B cell (primary cell): ENCODE results near the gene AMOTL1. TPM values are rescaled to one million over a fixed set of nuclear protein-coding genes. Genes with fewer than 3 reads are reported as not detected.

Source experiments
- ATAC-seq: fragments of 200-7000 bp; cut with Tn5 transposase; one replicate; pipeline ENCODE4 v1.10.0; 2021; ENCODE audit warnings: low read depth, mild to moderate bottlenecking, moderate number of reproducible peaks, moderate library complexity
- CTCF ChIA-PET: fragments of 350-600 bp; sonication (Branson Sonifier 250); formaldehyde crosslinking; loops from one replicate; lab custom pipeline; 2021; ENCODE audit warnings: antibody characterized with exemption, inconsistent platforms; lab: Charles Lee
- POLR2A ChIA-PET: fragments of 350-600 bp; sonication (Branson Sonifier 250); formaldehyde crosslinking; loops from one replicate; lab custom pipeline; 2021; ENCODE audit warnings: antibody characterized with exemption; lab: Charles Lee
- DNase-seq: peaks from one replicate; pipeline ENCODE4 v3.0.0; 2013
- H2AFZ ChIP-seq: 2 replicates; pipeline ENCODE4 v1.6.1; 2012; ENCODE audit warnings: mild to moderate bottlenecking, low read depth, low read length; ENCODE audit not compliant: insufficient read depth, poor library complexity, severe bottlenecking
- H3K27ac ChIP-seq, 2 donors: 1 replicate in 1 of 2; 2 replicates in 1 of 2; pipeline ENCODE4 v1.5.1; 2012 to 2013; ENCODE audit warnings: low read length in 2 of 2, mild to moderate bottlenecking in 2 of 2, moderate library complexity in 1 of 2
- H3K27me3 ChIP-seq, 4 experiments: fragments of 200-600 bp in 1 of 4; sonication (generic) in 1 of 4; replicated peaks in 1 of 4; 1 replicate in 2 of 4; 2 replicates in 2 of 4; pipeline versions ENCODE4 v1.6.1 to v1.7.0; 2013 to 2016; ENCODE audit warnings: low read length in 3 of 4, mild to moderate bottlenecking in 2 of 4, mixed read lengths in 1 of 4, moderate library complexity in 1 of 4; ENCODE audit not compliant: insufficient read depth in 4 of 4, control insufficient read depth in 3 of 4; ENCODE audit errors: control extremely low read depth in 1 of 4
- H3K36me3 ChIP-seq, 2 experiments: replicated peaks in 1 of 2; 1 replicate in 1 of 2; 2 replicates in 1 of 2; pipeline versions ENCODE4 v1.6.1 to v1.7.1; 2013; ENCODE audit warnings: low read length in 1 of 2; ENCODE audit not compliant: insufficient read depth in 2 of 2, control insufficient read depth in 1 of 2; ENCODE audit errors: control extremely low read depth in 1 of 2, extremely low read depth in 1 of 2
- H3K4me1 ChIP-seq, 2 donors: fragments of 200-600 bp in 1 of 2; sonication (generic) in 1 of 2; 1 replicate in 1 of 2; 2 replicates in 1 of 2; pipeline versions ENCODE4 v1.5.1 to v1.6.1; 2013 to 2017; ENCODE audit warnings: low read length in 2 of 2; ENCODE audit not compliant: control insufficient read depth in 2 of 2, insufficient read depth in 2 of 2
- H3K4me2 ChIP-seq: replicated peaks from 2 replicates; pipeline ENCODE3; 2012; ENCODE audit warnings: mild to moderate bottlenecking, low read depth, low read length; ENCODE audit not compliant: poor library complexity, severe bottlenecking
- H3K4me3 ChIP-seq, 5 experiments: fragments of 200-600 bp in 1 of 5; sonication (generic) in 1 of 5; 1 replicate in 3 of 5; 2 replicates in 2 of 5; pipeline versions ENCODE4 v1.5.1 to v1.7.0; 2011 to 2016; ENCODE audit warnings: low read length in 4 of 5, mild to moderate bottlenecking in 4 of 5, low read depth in 2 of 5, control low read depth in 1 of 5, moderate library complexity in 1 of 5; ENCODE audit not compliant: insufficient read depth in 1 of 5; ENCODE audit errors: control extremely low read depth in 1 of 5, extremely low read depth in 1 of 5
- H3K79me2 ChIP-seq: fragments of 200-600 bp; sonication (generic); one replicate; pipeline ENCODE4 v1.6.0; 2016; ENCODE audit warnings: low read length; ENCODE audit not compliant: control insufficient read depth, insufficient read depth
- H3K9ac ChIP-seq: fragments of 200-600 bp; sonication (generic); 2 replicates; pipeline ENCODE4 v1.6.1; 2017; ENCODE audit warnings: mild to moderate bottlenecking, low read length, moderate library complexity
- H3K9me3 ChIP-seq, 3 donors: one replicate each; pipeline versions ENCODE4 v1.6.1 to v1.7.1; 2013; ENCODE audit warnings: low read length in 2 of 3; ENCODE audit not compliant: control insufficient read depth in 2 of 3, insufficient read depth in 1 of 3; ENCODE audit errors: control extremely low read depth in 1 of 3
- H4K20me1 ChIP-seq: 2 replicates; pipeline ENCODE4 v1.6.0; 2012; ENCODE audit warnings: mild to moderate bottlenecking, low read length; ENCODE audit not compliant: insufficient read depth, control insufficient read depth, poor library complexity, severe bottlenecking
- H3K27ac Mint-ChIP-seq: one replicate; pipeline ENCODE4 v1.8.0; 2021; ENCODE audit warnings: mixed read lengths
- H3K27me3 Mint-ChIP-seq: one replicate; pipeline ENCODE4 v1.8.0; 2021; ENCODE audit warnings: mixed read lengths
- H3K4me1 Mint-ChIP-seq: one replicate; pipeline ENCODE4 v1.8.0; 2021; ENCODE audit warnings: mixed read lengths
- H3K4me3 Mint-ChIP-seq: one replicate; pipeline ENCODE4 v1.8.0; 2021; ENCODE audit warnings: mixed read lengths
- H3K9me3 Mint-ChIP-seq: one replicate; pipeline ENCODE4 v1.8.0; 2022; ENCODE audit warnings: mixed read lengths; ENCODE audit not compliant: insufficient read depth
- EZH2 ChIP-seq: IDR thresholded peaks from 2 replicates; pipeline ENCODE4 v1.6.1; 2012; ENCODE audit warnings: borderline replicate concordance, low read depth, mild to moderate bottlenecking, moderate library complexity, low read length; ENCODE audit not compliant: insufficient read depth, poor library complexity, severe bottlenecking
- WGBS: methylation state at CpG from one replicate; pipeline ENCODE4 v1.1.5; 2013; ENCODE audit warnings: missing lambda C conversion rate; ENCODE audit not compliant: insufficient coverage; 5-methylcytosine and 5-hydroxymethylcytosine counted together
- intact Hi-C: fragments of 100-400 bp; cut with micrococcal nuclease; formaldehyde crosslinking; loops from one replicate; pipeline ENCODE4 v1.10.0; 2022
- polyA plus RNA-seq: library from polyadenylated mRNA; depleted of rRNA; stranded (reverse); fragments of >200 nt; gene quantifications from 2 replicates; pipeline ENCODE4 v1.2.3, GENCODE V29; 2012
- total RNA-seq, 2 donors: library from RNA; stranded (reverse); fragments of 120-200 nt in 1 of 2; gene quantifications; 1 replicate in 1 of 2; 2 replicates in 1 of 2; pipeline versions ENCODE4 v1.2.3 to v1.2.4, GENCODE V29; 2013 to 2022
- TF ChIP-seq, protein P1 (sequence below): fragments of 200-600 bp; IDR thresholded peaks from one replicate; pipeline ENCODE4 v1.8.0; 2022; ENCODE audit warnings: antibody characterized with exemption, mild to moderate bottlenecking

Gene AMOTL1
- total and polyA plus RNA-seq, 2 donors (not counting 1 experiment from before 2014, with no cell fraction given) = 0.04 to 0.30 TPM

DNA sequence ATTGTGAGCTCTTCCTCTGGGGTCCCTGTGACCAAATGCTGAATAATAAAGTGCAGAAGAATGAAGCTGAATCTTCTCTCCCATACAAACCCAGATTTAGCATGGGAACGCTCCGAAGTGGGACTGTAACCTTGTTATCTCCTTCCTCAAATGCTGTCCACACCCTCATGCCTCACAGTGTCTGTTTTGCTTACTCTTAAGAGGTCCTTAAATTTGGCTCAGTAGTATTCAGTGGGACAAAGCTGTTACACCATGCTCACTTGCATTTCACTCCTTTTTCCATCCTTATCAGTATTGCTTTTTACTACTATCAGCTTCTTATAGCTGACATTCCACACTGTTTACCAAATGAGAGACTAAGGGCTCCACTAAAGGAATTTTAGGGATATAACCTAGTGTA, 13.8 kb upstream of the AMOTL1 start:
- H3K9me3 ChIP-seq = no peaks in the 10 kb centered on the region
- no peak for DNase-seq
- no peaks in the 10 kb centered on the region for H3K4me1 ChIP-seq
- intact Hi-C loops = no loop called here
- H3K27ac Mint-ChIP-seq = no peak overlapping the region
- H3K27ac ChIP-seq = no peak overlapping the region
- H3K4me1 Mint-ChIP-seq = no peaks in the 10 kb centered on the region
- H3K36me3 ChIP-seq = no peaks in the 10 kb centered on the region
- no peak for ATAC-seq
- H3K4me2 ChIP-seq = no peak overlapping the region
- WGBS = no CpG with 5 or more reads among the region's 2 CpGs
- H3K4me3 ChIP-seq = no peak overlapping the region
- H3K27me3 Mint-ChIP-seq = peaks cover 17% of the 10 kb centered on the region
- no peak overlapping the region for H2AFZ ChIP-seq
- H3K9ac ChIP-seq = no peak overlapping the region
- H4K20me1 ChIP-seq = no peaks in the 10 kb centered on the region
- CTCF ChIA-PET = no interaction called here
- H3K79me2 ChIP-seq = no peaks in the 10 kb centered on the region
- POLR2A ChIA-PET = no interaction called here
- TF ChIP-seq, protein P1, sequence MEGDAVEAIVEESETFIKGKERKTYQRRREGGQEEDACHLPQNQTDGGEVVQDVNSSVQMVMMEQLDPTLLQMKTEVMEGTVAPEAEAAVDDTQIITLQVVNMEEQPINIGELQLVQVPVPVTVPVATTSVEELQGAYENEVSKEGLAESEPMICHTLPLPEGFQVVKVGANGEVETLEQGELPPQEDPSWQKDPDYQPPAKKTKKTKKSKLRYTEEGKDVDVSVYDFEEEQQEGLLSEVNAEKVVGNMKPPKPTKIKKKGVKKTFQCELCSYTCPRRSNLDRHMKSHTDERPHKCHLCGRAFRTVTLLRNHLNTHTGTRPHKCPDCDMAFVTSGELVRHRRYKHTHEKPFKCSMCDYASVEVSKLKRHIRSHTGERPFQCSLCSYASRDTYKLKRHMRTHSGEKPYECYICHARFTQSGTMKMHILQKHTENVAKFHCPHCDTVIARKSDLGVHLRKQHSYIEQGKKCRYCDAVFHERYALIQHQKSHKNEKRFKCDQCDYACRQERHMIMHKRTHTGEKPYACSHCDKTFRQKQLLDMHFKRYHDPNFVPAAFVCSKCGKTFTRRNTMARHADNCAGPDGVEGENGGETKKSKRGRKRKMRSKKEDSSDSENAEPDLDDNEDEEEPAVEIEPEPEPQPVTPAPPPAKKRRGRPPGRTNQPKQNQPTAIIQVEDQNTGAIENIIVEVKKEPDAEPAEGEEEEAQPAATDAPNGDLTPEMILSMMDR = no peak
- no peak for TF ChIP-seq EZH2
- peaks cover 0 to 5% (median 0%) of the 10 kb centered on the region in 4 experiments for H3K27me3 ChIP-seq
- H3K4me3 Mint-ChIP-seq = no peak overlapping the region
- H3K9me3 Mint-ChIP-seq = no peaks in the 10 kb centered on the region

DNA sequence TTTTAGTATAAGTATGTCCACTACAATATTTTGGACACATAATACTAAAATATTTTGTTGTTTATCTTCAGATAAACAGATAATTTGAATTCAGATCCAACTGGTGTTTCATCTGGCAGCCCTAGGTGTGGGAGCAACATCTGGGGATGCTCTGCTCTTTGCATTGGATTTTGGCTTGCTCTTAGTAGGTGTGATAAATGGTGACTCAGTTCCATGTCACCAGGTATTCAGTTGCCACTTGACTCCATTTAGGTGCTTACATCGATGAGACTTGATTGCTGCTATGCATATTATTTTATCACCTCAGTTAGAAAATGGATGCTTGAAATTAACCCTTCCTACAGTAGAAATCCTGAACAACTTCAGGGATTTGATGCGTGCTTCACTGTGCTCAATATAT, 13.3 kb upstream of the AMOTL1 start:
- Mint-ChIP-seq H3K27ac (no peak overlapping the region), H3K4me3 (no peak overlapping the region), H3K27me3 (peaks cover 12% of the 10 kb centered on the region), H3K4me1 (no peaks in the 10 kb centered on the region), H3K9me3 (no peaks in the 10 kb centered on the region)
- ATAC-seq (no peak), DNase-seq (no peak)
- Histone ChIP-seq H3K27me3 (peaks cover 0 to 5% (median 0%) of the 10 kb centered on the region in 4 experiments), H3K27ac (no peak overlapping the region), H3K4me1 (no peaks in the 10 kb centered on the region), H3K9me3 (no peaks in the 10 kb centered on the region), H3K4me2 (no peak overlapping the region), H3K36me3 (no peaks in the 10 kb centered on the region), H3K4me3 (no peak overlapping the region), H4K20me1 (no peaks in the 10 kb centered on the region), H3K9ac (no peak overlapping the region), H2AFZ (no peak overlapping the region), H3K79me2 (no peaks in the 10 kb centered on the region)
- intact Hi-C loops = no loop called here
- ChIA-PET POLR2A (no interaction called here), CTCF (no interaction called here)
- TF ChIP-seq EZH2 = no peak
- TF ChIP-seq, protein P1 = no peak
- whole genome bisulfite sequencing = no CpG with 5 or more reads among the region's 2 CpGs
